Right lobe of liver (tissue), 4 donors: Measurements from ENCODE around the gene RANBP3L.

Experiments used
- CTCF ChIP-seq, 4 donors: fragments of 200-600 bp in 3 of 4; fragments of 450-650 bp in 1 of 4; IDR thresholded peaks; one replicate each; pipeline versions ENCODE4 v1.5.1 to v1.8.0; 2016 to 2022; ENCODE audit warnings: antibody characterized with exemption in 4 of 4, mild to moderate bottlenecking in 2 of 4
- POLR2A ChIP-seq: fragments of 450-650 bp; IDR thresholded peaks from one replicate; pipeline ENCODE4 v1.6.1; 2017; ENCODE audit warnings: antibody characterized with exemption, mild to moderate bottlenecking
- donor health status: DM: no; HTN: no; CAD: no.
- donor health status: DM: no; HTN: no; CAD: no.
- donor health status: DM: no; HTN: yes; CAD: no.

- TF ChIP-seq CTCF (IDR thresholded peaks at IDR 0.05) (no peak), POLR2A (no peak)
These were observed 94.8 kb downstream of the RANBP3L start for GRCh38 chr5:36206913-36207312.
